ENCODE measurements around the gene TCERG1L.

The TCERG1L gene

GRCh38 chr10:131226446-131227162 is 84.9 kb downstream of the TCERG1L start:
- no peak for DNase-seq (ENCODE audit: low read depth)

- no peak for DNase-seq (ENCODE audit: low read depth)
Observed at GRCh38 chr10:131224106-131224505, 87.4 kb downstream of the TCERG1L start.

GRCh38 chr10:131223422-131223821 is 88.1 kb downstream of the TCERG1L start:
- DNase-seq (ENCODE audit: low read depth): no peak

GRCh38 chr10:131222986-131223385 is 88.5 kb downstream of the TCERG1L start:
- no peak for DNase-seq (ENCODE audit: low read depth)

- no peak for DNase-seq (ENCODE audit: low read depth)
Observed at GRCh38 chr10:131221632-131222277, 89.8 kb downstream of the TCERG1L start.

- no peak for DNase-seq (ENCODE audit: low read depth)
Observed at GRCh38 chr10:131220601-131221171, 90.8 kb downstream of the TCERG1L start.

GRCh38 chr10:131219955-131220489 is 91.5 kb downstream of the TCERG1L start:
- DNase-seq (ENCODE audit: low read depth): no peak

GRCh38 chr10:131219584-131219886 is 92.0 kb downstream of the TCERG1L start:
- DNase-seq (ENCODE audit: low read depth): no peak

GRCh38 chr10:131218811-131219583 is 92.5 kb downstream of the TCERG1L start:
- DNase-seq (ENCODE audit: low read depth): no peak

- no peak for DNase-seq (ENCODE audit: low read depth)
Observed at GRCh38 chr10:131216681-131217230, 94.8 kb downstream of the TCERG1L start.

- no peak for DNase-seq (ENCODE audit: low read depth)
Observed at GRCh38 chr10:131215776-131216175, 95.7 kb downstream of the TCERG1L start.

- no peak for DNase-seq (ENCODE audit: low read depth)
Observed at GRCh38 chr10:131214521-131215244, 96.8 kb downstream of the TCERG1L start.

GRCh38 chr10:131213741-131214505 is 97.6 kb downstream of the TCERG1L start:
- no peak for DNase-seq (ENCODE audit: low read depth)

- no peak for DNase-seq (ENCODE audit: low read depth)
Observed at GRCh38 chr10:131212763-131213325, 98.7 kb downstream of the TCERG1L start.

GRCh38 chr10:131211965-131212619 is 99.4 kb downstream of the TCERG1L start:
- DNase-seq (ENCODE audit: low read depth): no peak

- DNase-seq (ENCODE audit: low read depth): no peak
Observed at GRCh38 chr10:131211559-131211958, 100.0 kb downstream of the TCERG1L start.

GRCh38 chr10:131211146-131211545 is 100.4 kb downstream of the TCERG1L start:
- DNase-seq (ENCODE audit: low read depth): no peak

- no peak for DNase-seq (ENCODE audit: low read depth)
Observed at GRCh38 chr10:131210181-131210580, 101.3 kb downstream of the TCERG1L start.

- no peak for DNase-seq (ENCODE audit: low read depth)
Observed at GRCh38 chr10:131207584-131208532, 103.7 kb downstream of the TCERG1L start.

Measured in non-pigmented ciliary epithelial cell (primary cell).